Fibroblast of lung (primary cell): Measurements from ENCODE around the gene RARRES1. TPM values are rescaled to one million over a fixed set of nuclear protein-coding genes. Genes with fewer than 3 reads are reported as not detected.

Experiments used
- DNase-seq, 2 donors: peaks; one replicate each; pipeline versions ENCODE4 v3.0.0 to v3.0.0-alpha.2; 2010; ENCODE audit warnings: low read depth in 2 of 2
- H2AFZ ChIP-seq: 2 replicates; pipeline ENCODE4 v1.5.1; 2012; ENCODE audit warnings: low read length, control low read depth, inconsistent platforms
- H3K27ac ChIP-seq: 2 replicates; pipeline ENCODE4 v1.5.1; 2011; ENCODE audit warnings: low read length, control low read depth; ENCODE audit not compliant: insufficient read depth
- H3K27me3 ChIP-seq: 2 replicates; pipeline ENCODE4 v1.5.1; 2011; ENCODE audit warnings: mild to moderate bottlenecking, low read length; ENCODE audit not compliant: control insufficient read depth, insufficient read depth
- H3K36me3 ChIP-seq: 2 replicates; pipeline ENCODE4 v1.5.1; 2011; ENCODE audit warnings: low read length; ENCODE audit not compliant: control insufficient read depth, insufficient read depth
- H3K4me1 ChIP-seq: 2 replicates; pipeline ENCODE4 v1.5.1; 2011; ENCODE audit warnings: low read length; ENCODE audit not compliant: control insufficient read depth, insufficient read depth; ENCODE audit errors: extremely low read depth
- H3K4me2 ChIP-seq: 2 replicates; pipeline ENCODE4 v1.5.1; 2011; ENCODE audit warnings: low read length, control low read depth; ENCODE audit not compliant: insufficient read depth; ENCODE audit errors: extremely low read depth
- H3K4me3 ChIP-seq, 4 experiments: fragments of 200-600 bp in 1 of 4; sonication (generic) in 1 of 4; replicated peaks in 1 of 4; 2 replicates each; pipeline ENCODE4 v1.5.1; 2011 to 2016; ENCODE audit warnings: low read length in 4 of 4, low read depth in 3 of 4, mild to moderate bottlenecking in 3 of 4, control low read depth in 2 of 4, inconsistent platforms in 1 of 4, mixed read lengths in 1 of 4; ENCODE audit not compliant: insufficient read depth in 1 of 4; ENCODE audit errors: control extremely low read depth in 1 of 4
- H3K79me2 ChIP-seq: 2 replicates; pipeline ENCODE4 v1.5.1; 2012; ENCODE audit warnings: mild to moderate bottlenecking, low read length, inconsistent platforms; ENCODE audit not compliant: control insufficient read depth, insufficient read depth
- H3K9ac ChIP-seq: 2 replicates; pipeline ENCODE4 v1.5.1; 2011; ENCODE audit warnings: mild to moderate bottlenecking, low read length, control low read depth; ENCODE audit not compliant: insufficient read depth
- H3K9me3 ChIP-seq: 2 replicates; pipeline ENCODE4 v1.5.1; 2012; ENCODE audit warnings: low read depth, low read length; ENCODE audit not compliant: control insufficient read depth, insufficient read depth
- H4K20me1 ChIP-seq: 2 replicates; pipeline ENCODE4 v1.5.1; 2011; ENCODE audit warnings: low read length; ENCODE audit not compliant: control insufficient read depth, insufficient read depth; ENCODE audit errors: extremely low read depth
- EZH2 ChIP-seq: IDR thresholded peaks from 2 replicates; pipeline ENCODE4 v1.5.1; 2012; ENCODE audit warnings: low read length, control low read depth, mild to moderate bottlenecking; ENCODE audit errors: missing control alignments
- polyA plus RNA-seq, 2 donors: library from polyadenylated mRNA; depleted of rRNA in 1 of 2; stranded (reverse) in 1 of 2; unstranded in 1 of 2; fragments of >200 nt; gene quantifications; 2 replicates each; pipeline ENCODE4 v1.2.1, GENCODE V29; 2011 to 2012; ENCODE audit warnings: missing spikeins in 1 of 2
- total RNA-seq: library from RNA; depleted of rRNA; stranded (reverse); fragments of >200 nt; gene quantifications from 2 replicates; pipeline ENCODE4 v1.2.1, GENCODE V29; 2014
- TF ChIP-seq, protein P1 (sequence below), 2 donors: IDR thresholded peaks in 1 of 2; conservative IDR thresholded peaks in 1 of 2; 1 replicate in 1 of 2; 2 replicates in 1 of 2; pipeline ENCODE4 v1.5.1; 2011 to 2012; ENCODE audit warnings: low read length in 2 of 2, control low read depth in 1 of 2, inconsistent platforms in 1 of 2, low read depth in 1 of 2, mild to moderate bottlenecking in 1 of 2

RARRES1 gene
- total and polyA plus RNA-seq, 2 donors (not counting 1 experiment from before 2014, with no cell fraction given) = 27.7 to 93.3 TPM

GRCh38 chr3:158766364-158766763, 34.1 kb upstream of the RARRES1 start:
- no peaks in the 10 kb centered on the region for H4K20me1 ChIP-seq

DNA sequence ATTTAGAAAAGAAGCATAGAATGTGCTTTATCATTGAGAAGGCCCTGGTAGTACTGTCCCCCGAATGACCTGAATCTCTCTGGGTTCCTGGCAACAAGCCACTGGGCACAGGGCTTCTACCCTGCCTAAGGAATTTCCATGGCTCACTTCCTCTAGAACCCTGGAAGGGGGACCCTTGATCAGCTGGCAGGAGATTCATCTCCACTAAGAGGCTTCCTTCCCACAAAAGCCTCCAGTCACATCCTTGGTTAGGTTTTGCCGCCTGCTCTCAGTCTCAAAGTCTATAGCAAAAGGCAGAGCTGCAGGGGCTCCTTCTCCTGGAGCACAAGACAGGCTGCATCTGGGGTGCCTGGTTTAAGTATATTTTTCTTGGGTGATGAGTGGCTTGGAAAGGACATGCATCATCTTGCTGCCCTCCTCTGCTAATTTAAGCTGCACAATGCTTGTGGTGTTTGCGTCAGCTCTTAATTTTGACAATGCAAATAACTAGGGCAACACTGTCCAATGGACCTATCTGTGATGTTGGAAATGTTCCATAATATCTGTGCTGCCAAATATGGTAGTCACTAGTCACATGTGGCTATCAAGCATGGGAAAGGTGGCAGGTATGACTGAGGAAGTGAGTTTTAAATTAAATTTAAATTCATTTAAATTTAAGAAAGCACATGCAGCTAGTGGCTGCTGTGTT, 33.4 kb upstream of the RARRES1 start:
- Histone ChIP-seq H3K4me3 (no peak overlapping the region), H4K20me1 (no peaks in the 10 kb centered on the region), H3K4me2 (no peak overlapping the region), H3K4me1 (peaks cover 23% of the 10 kb centered on the region), H3K27me3 (no peaks in the 10 kb centered on the region), H3K79me2 (no peaks in the 10 kb centered on the region), H3K9ac (no peak overlapping the region), H3K27ac (no peak overlapping the region), H2AFZ (no peak overlapping the region), H3K36me3 (no peaks in the 10 kb centered on the region), H3K9me3 (no peaks in the 10 kb centered on the region)
- DNase-seq = peak in 1 of 2 donors; percentile 69
- TF ChIP-seq, protein P1, sequence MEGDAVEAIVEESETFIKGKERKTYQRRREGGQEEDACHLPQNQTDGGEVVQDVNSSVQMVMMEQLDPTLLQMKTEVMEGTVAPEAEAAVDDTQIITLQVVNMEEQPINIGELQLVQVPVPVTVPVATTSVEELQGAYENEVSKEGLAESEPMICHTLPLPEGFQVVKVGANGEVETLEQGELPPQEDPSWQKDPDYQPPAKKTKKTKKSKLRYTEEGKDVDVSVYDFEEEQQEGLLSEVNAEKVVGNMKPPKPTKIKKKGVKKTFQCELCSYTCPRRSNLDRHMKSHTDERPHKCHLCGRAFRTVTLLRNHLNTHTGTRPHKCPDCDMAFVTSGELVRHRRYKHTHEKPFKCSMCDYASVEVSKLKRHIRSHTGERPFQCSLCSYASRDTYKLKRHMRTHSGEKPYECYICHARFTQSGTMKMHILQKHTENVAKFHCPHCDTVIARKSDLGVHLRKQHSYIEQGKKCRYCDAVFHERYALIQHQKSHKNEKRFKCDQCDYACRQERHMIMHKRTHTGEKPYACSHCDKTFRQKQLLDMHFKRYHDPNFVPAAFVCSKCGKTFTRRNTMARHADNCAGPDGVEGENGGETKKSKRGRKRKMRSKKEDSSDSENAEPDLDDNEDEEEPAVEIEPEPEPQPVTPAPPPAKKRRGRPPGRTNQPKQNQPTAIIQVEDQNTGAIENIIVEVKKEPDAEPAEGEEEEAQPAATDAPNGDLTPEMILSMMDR (conservative IDR thresholded peaks at IDR 0.05 in 1 of 2, IDR thresholded peaks at IDR 0.05 in 1 of 2; ENCODE audit: low read depth in 1 of 2, low read length in 2 of 2) = no peak
- no peak for TF ChIP-seq EZH2

More at GRCh38 chr3:158766364-158766763, 34.1 kb upstream of the RARRES1 start:
- DNase-seq = no peak
- no peak overlapping the region for H3K9ac ChIP-seq
- H3K27me3 ChIP-seq = no peaks in the 10 kb centered on the region
- H3K4me1 ChIP-seq = peaks cover 25% of the 10 kb centered on the region
- H3K79me2 ChIP-seq = no peaks in the 10 kb centered on the region
- no peaks in the 10 kb centered on the region for H3K36me3 ChIP-seq
- H2AFZ ChIP-seq = no peak overlapping the region
- H3K4me3 ChIP-seq = no peak overlapping the region
- no peak for TF ChIP-seq EZH2
- TF ChIP-seq, protein P1 (conservative IDR thresholded peaks at IDR 0.05 in 1 of 2, IDR thresholded peaks at IDR 0.05 in 1 of 2; ENCODE audit: low read depth in 1 of 2, low read length in 2 of 2) = no peak
- H3K27ac ChIP-seq = no peak overlapping the region
- no peak overlapping the region for H3K4me2 ChIP-seq
- no peaks in the 10 kb centered on the region for H3K9me3 ChIP-seq

DNA sequence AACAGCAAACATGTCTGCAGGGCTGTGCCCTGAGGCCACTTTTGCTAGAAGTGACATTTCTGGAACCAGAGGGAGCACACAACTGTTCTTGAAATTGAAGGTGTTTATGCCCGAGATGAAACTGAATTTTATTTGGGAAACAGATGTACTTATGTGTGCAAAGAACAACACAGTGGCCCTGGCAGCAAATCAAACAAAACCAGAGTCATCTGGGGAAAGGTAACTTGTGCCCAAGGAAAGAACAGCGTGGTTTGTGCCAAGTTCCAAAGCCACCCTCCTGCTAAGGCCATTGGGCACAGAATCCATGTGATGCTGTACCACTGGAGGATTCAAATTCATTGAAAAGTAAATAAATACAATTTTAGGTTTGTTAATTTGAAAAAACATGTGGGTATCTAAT, 31.2 kb upstream of the RARRES1 start:
- no peak for DNase-seq
- no peak overlapping the region for H2AFZ ChIP-seq
- TF ChIP-seq, protein P1 (conservative IDR thresholded peaks at IDR 0.05 in 1 of 2, IDR thresholded peaks at IDR 0.05 in 1 of 2; ENCODE audit: low read depth in 1 of 2, low read length in 2 of 2) = no peak
- TF ChIP-seq EZH2 = no peak
- peaks cover 5% of the 10 kb centered on the region for H3K4me1 ChIP-seq
- H3K9ac ChIP-seq = no peak overlapping the region
- H3K27ac ChIP-seq = no peak overlapping the region
- no peaks in the 10 kb centered on the region for H4K20me1 ChIP-seq
- no peak overlapping the region for H3K4me2 ChIP-seq
- H3K79me2 ChIP-seq = no peaks in the 10 kb centered on the region
- H3K27me3 ChIP-seq = no peaks in the 10 kb centered on the region
- no peak overlapping the region for H3K4me3 ChIP-seq
- no peaks in the 10 kb centered on the region for H3K9me3 ChIP-seq
- no peaks in the 10 kb centered on the region for H3K36me3 ChIP-seq
